ENCODE data around the gene TNNI3K.
A peak's percentile ranks its signal among the peaks of the same experiment; 100 is the strongest.

TNNI3K gene

GRCh38 chr1:74420467-74420866, 185.3 kb downstream of the TNNI3K start:
- H3K4me3 ChIP-seq (ENCODE audit: low read length) = no peak overlapping the region
- DNase-seq (ENCODE audit: low read depth) = no peak
- TF ChIP-seq CTCF (conservative IDR thresholded peaks at IDR 0.05; ENCODE audit: low read length) = no peak

GRCh38 chr1:74422421-74423292, 187.5 kb downstream of the TNNI3K start:
- no peak overlapping the region for H3K4me3 ChIP-seq (ENCODE audit: low read length)
- no peak for DNase-seq (ENCODE audit: low read depth)
- TF ChIP-seq CTCF (conservative IDR thresholded peaks at IDR 0.05; ENCODE audit: low read length) = no peak

- no peak overlapping the region for H3K4me3 ChIP-seq (ENCODE audit: low read length)
- TF ChIP-seq CTCF (conservative IDR thresholded peaks at IDR 0.05; ENCODE audit: low read length) = no peak
- no peak for DNase-seq (ENCODE audit: low read depth)
These were observed 188.3 kb downstream of the TNNI3K start for GRCh38 chr1:74423471-74423870.

- no peak overlapping the region for H3K4me3 ChIP-seq (ENCODE audit: low read length)
- TF ChIP-seq CTCF (conservative IDR thresholded peaks at IDR 0.05; ENCODE audit: low read length) = no peak
- no peak for DNase-seq (ENCODE audit: low read depth)
These were observed 190.5 kb downstream of the TNNI3K start for GRCh38 chr1:74425676-74426075.

- no peak for TF ChIP-seq CTCF (conservative IDR thresholded peaks at IDR 0.05; ENCODE audit: low read length)
- DNase-seq (ENCODE audit: low read depth) = no peak
- H3K4me3 ChIP-seq (ENCODE audit: low read length) = no peak overlapping the region
These were observed 191.2 kb downstream of the TNNI3K start for GRCh38 chr1:74426208-74426937.

GRCh38 chr1:74427681-74428080, 192.5 kb downstream of the TNNI3K start:
- H3K4me3 ChIP-seq (ENCODE audit: low read length) = no peak overlapping the region
- peak; percentile 20 for DNase-seq (ENCODE audit: low read depth)
- no peak for TF ChIP-seq CTCF (conservative IDR thresholded peaks at IDR 0.05; ENCODE audit: low read length)

GRCh38 chr1:74429580-74429979, 194.4 kb downstream of the TNNI3K start:
- no peak for DNase-seq (ENCODE audit: low read depth)
- no peak for TF ChIP-seq CTCF (conservative IDR thresholded peaks at IDR 0.05; ENCODE audit: low read length)
- no peak overlapping the region for H3K4me3 ChIP-seq (ENCODE audit: low read length)

Data from AG10803 (cell line).